ENCODE measurements around the gene AGAP3. TPM values are rescaled to one million over a fixed set of nuclear protein-coding genes. Genes with fewer than 3 reads are reported as not detected.

The AGAP3 gene
- total RNA-seq, 1 donor from 2014 or later, result 58.0 TPM

DNA sequence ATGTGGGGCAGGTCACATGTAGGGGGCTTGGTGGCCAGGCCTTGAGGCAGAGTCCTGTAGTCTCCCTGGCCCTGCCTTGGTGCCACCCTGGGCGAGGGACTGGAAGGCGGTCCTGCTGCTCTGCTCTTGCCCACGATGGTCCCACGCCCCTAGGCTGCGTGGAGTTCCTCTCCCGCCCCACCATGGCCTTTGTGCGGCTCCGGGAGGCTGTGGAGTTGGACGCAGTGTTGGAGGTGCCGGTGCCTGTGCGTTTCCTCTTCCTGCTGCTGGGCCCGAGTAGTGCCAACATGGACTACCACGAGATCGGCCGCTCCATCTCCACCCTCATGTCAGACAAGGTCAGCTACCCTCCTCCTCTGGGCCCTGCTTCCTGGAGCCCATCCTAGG, 15.7 kb upstream of the AGAP3 start:
- H3K27me3 Mint-ChIP-seq (ENCODE audit: insufficient read depth), result no peaks in the 10 kb centered on the region
- no peak for DNase-seq (ENCODE audit: low spot score)
- H3K36me3 Mint-ChIP-seq (ENCODE audit: low read depth), result peaks cover 15% of the 10 kb centered on the region
- H3K4me3 Mint-ChIP-seq, result no peak overlapping the region
- H3K27ac Mint-ChIP-seq, result peak overlapping the region; percentile 18
- intact Hi-C loops (cut with micrococcal nuclease), result no loop called here
- no peaks in the 10 kb centered on the region for H3K9me3 Mint-ChIP-seq
- H3K4me1 Mint-ChIP-seq (ENCODE audit: low read depth), result no peaks in the 10 kb centered on the region

GRCh38 chr7:151071032-151071866, 15.0 kb upstream of the AGAP3 start:
- intact Hi-C loops (cut with micrococcal nuclease), result no loop called here
- H3K27me3 Mint-ChIP-seq (ENCODE audit: insufficient read depth), result no peaks in the 10 kb centered on the region
- no peak for DNase-seq (ENCODE audit: low spot score)
- H3K4me3 Mint-ChIP-seq, result no peak overlapping the region
- peaks cover 21% of the 10 kb centered on the region for H3K36me3 Mint-ChIP-seq (ENCODE audit: low read depth)
- H3K9me3 Mint-ChIP-seq, result no peaks in the 10 kb centered on the region
- H3K27ac Mint-ChIP-seq, result no peak overlapping the region
- H3K4me1 Mint-ChIP-seq (ENCODE audit: low read depth), result no peaks in the 10 kb centered on the region

DNA sequence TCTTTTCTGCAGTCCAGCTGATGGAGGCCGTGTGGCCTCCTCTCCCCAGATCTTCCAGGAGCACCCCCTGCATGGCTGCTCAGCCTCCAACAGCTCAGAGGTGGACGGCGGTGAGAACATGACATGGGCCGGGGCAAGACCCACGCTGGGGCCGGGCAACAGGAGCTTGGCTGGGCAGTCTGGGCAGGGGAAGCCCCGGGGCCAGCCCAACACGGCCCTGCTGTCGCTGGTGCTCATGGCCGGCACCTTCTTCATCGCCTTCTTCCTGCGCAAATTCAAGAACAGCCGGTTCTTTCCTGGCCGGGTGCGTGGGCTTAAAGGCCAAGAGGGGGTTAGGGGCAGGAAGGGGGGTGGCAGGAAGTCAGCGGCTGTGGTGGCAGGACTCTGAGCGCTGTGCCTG, 12.3 kb upstream of the AGAP3 start:
- no peak overlapping the region for H3K27ac Mint-ChIP-seq
- no peaks in the 10 kb centered on the region for H3K27me3 Mint-ChIP-seq (ENCODE audit: insufficient read depth)
- intact Hi-C loops (cut with micrococcal nuclease), result no loop called here
- H3K9me3 Mint-ChIP-seq, result no peaks in the 10 kb centered on the region
- DNase-seq (ENCODE audit: low spot score), result no peak
- peaks cover 28% of the 10 kb centered on the region for H3K36me3 Mint-ChIP-seq (ENCODE audit: low read depth)
- peaks cover 9% of the 10 kb centered on the region for H3K4me1 Mint-ChIP-seq (ENCODE audit: low read depth)
- H3K4me3 Mint-ChIP-seq, result no peak overlapping the region

- no peak overlapping the region for H3K4me3 Mint-ChIP-seq
- H3K36me3 Mint-ChIP-seq (ENCODE audit: low read depth), result peaks cover 30% of the 10 kb centered on the region
- H3K4me1 Mint-ChIP-seq (ENCODE audit: low read depth), result peaks cover 13% of the 10 kb centered on the region
- no peak overlapping the region for H3K27ac Mint-ChIP-seq
- H3K9me3 Mint-ChIP-seq, result no peaks in the 10 kb centered on the region
- DNase-seq (ENCODE audit: low spot score), result no peak
- H3K27me3 Mint-ChIP-seq (ENCODE audit: insufficient read depth), result no peaks in the 10 kb centered on the region
- intact Hi-C loops (cut with micrococcal nuclease), result no loop called here
Observed at GRCh38 chr7:151074817-151075661, 11.2 kb upstream of the AGAP3 start.

- intact Hi-C loops (cut with micrococcal nuclease), result no loop called here
- Mint-ChIP-seq H3K27ac (no peak overlapping the region), H3K4me3 (no peak overlapping the region), H3K9me3 (no peaks in the 10 kb centered on the region), H3K4me1 (ENCODE audit: low read depth) (peaks cover 13% of the 10 kb centered on the region), H3K27me3 (ENCODE audit: insufficient read depth) (no peaks in the 10 kb centered on the region), H3K36me3 (ENCODE audit: low read depth) (peaks cover 30% of the 10 kb centered on the region)
- no peak for DNase-seq (ENCODE audit: low spot score)
Observed at GRCh38 chr7:151075662-151075971, 10.7 kb upstream of the AGAP3 start.

DNA sequence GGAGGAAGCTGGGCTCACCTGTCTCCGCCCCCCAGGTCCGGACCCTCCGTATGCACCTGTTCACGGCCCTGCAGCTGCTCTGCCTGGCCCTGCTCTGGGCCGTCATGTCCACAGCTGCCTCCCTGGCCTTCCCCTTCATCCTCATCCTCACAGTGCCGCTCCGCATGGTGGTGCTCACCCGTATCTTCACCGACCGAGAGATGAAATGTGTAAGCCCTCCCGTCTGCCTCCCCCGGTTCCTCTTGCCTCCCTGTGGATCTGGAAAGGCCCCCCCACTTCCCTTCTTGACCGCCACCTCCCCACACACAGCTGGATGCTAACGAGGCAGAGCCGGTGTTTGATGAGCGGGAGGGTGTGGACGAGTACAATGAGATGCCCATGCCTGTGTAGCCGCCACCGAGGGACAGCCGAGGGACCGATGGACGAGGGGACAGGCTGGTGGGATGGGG, 10.3 kb upstream of the AGAP3 start:
- peaks cover 30% of the 10 kb centered on the region for H3K36me3 Mint-ChIP-seq (ENCODE audit: low read depth)
- H3K9me3 Mint-ChIP-seq, result no peaks in the 10 kb centered on the region
- H3K4me1 Mint-ChIP-seq (ENCODE audit: low read depth), result peaks cover 13% of the 10 kb centered on the region
- no peak overlapping the region for H3K27ac Mint-ChIP-seq
- no peak overlapping the region for H3K4me3 Mint-ChIP-seq
- intact Hi-C loops (cut with micrococcal nuclease), result no loop called here
- DNase-seq (ENCODE audit: low spot score), result no peak
- H3K27me3 Mint-ChIP-seq (ENCODE audit: insufficient read depth), result no peaks in the 10 kb centered on the region

DNA sequence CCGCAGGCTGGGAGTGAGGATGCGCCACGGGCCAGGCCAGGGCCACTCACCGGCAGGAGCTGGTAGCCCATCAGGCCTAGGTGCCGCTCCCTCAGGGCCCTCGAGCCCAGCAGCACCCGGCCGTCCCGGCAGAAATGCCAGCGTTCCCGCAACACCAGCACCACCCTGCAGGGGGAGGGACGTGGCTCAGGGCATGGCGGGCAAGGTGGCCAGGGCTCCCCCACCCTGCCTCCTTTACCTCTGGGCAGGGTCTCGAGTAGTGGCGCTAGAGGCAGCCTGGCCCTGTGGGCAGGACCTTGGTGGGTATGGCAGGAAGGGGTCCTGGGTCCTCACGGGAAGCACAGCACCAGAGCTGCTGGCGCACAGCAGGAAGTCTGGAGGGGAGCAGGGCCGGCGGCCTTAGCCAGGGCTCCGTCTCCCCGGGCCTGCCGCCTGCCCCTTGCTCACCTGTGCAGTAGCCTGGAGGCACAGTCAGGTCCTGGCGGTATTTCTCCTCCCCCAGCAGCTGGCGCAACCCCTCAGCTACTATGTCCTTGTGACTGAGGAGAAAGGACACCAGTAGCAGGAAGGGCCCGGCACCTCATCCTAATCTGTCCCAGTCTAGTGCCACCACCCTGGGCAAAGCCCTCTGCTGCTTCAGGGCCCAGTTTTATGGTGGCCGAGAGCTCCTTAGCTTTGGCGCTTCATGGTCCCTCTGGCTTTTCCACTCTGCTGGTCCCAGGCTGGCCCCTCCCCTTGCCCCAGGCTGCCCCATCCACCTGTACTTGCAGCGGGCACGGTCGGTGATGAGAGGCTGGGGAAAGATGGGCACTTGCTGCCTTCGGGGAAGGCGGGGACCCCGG, 9.2 kb upstream of the AGAP3 start:
- no peak for DNase-seq (ENCODE audit: low spot score)
- no peak overlapping the region for H3K27ac Mint-ChIP-seq
- intact Hi-C loops (cut with micrococcal nuclease), result no loop called here
- peaks cover 27% of the 10 kb centered on the region for H3K36me3 Mint-ChIP-seq (ENCODE audit: low read depth)
- H3K4me1 Mint-ChIP-seq (ENCODE audit: low read depth), result peaks cover 16% of the 10 kb centered on the region
- no peaks in the 10 kb centered on the region for H3K27me3 Mint-ChIP-seq (ENCODE audit: insufficient read depth)
- no peak overlapping the region for H3K4me3 Mint-ChIP-seq
- no peaks in the 10 kb centered on the region for H3K9me3 Mint-ChIP-seq

GRCh38 chr7:151077705-151078232, 8.5 kb upstream of the AGAP3 start:
- peaks cover 27% of the 10 kb centered on the region for H3K36me3 Mint-ChIP-seq (ENCODE audit: low read depth)
- peak overlapping the region; percentile 79 for H3K27ac Mint-ChIP-seq
- peaks cover 23% of the 10 kb centered on the region for H3K4me1 Mint-ChIP-seq (ENCODE audit: low read depth)
- no peaks in the 10 kb centered on the region for H3K9me3 Mint-ChIP-seq
- no peaks in the 10 kb centered on the region for H3K27me3 Mint-ChIP-seq (ENCODE audit: insufficient read depth)
- no peak for DNase-seq (ENCODE audit: low spot score)
- peak overlapping the region; percentile 81 for H3K4me3 Mint-ChIP-seq
- intact Hi-C loops (cut with micrococcal nuclease), result no loop called here

GRCh38 chr7:151078233-151079040, 7.8 kb upstream of the AGAP3 start:
- peaks cover 26% of the 10 kb centered on the region for H3K4me1 Mint-ChIP-seq (ENCODE audit: low read depth)
- intact Hi-C loops (cut with micrococcal nuclease), result no loop called here
- no peak for DNase-seq (ENCODE audit: low spot score)
- H3K27ac Mint-ChIP-seq, result peak overlapping the region; percentile 79
- no peaks in the 10 kb centered on the region for H3K27me3 Mint-ChIP-seq (ENCODE audit: insufficient read depth)
- H3K9me3 Mint-ChIP-seq, result no peaks in the 10 kb centered on the region
- H3K4me3 Mint-ChIP-seq, result peak overlapping the region; percentile 92
- peaks cover 28% of the 10 kb centered on the region for H3K36me3 Mint-ChIP-seq (ENCODE audit: low read depth)

- H3K9me3 Mint-ChIP-seq, result no peaks in the 10 kb centered on the region
- DNase-seq (ENCODE audit: low spot score), result no peak
- intact Hi-C loops (cut with micrococcal nuclease), result no loop called here
- H3K4me1 Mint-ChIP-seq (ENCODE audit: low read depth), result peaks cover 32% of the 10 kb centered on the region
- H3K36me3 Mint-ChIP-seq (ENCODE audit: low read depth), result peaks cover 27% of the 10 kb centered on the region
- H3K27ac Mint-ChIP-seq, result peak overlapping the region; percentile 88
- H3K27me3 Mint-ChIP-seq (ENCODE audit: insufficient read depth), result peaks cover under 1% of the 10 kb centered on the region
- H3K4me3 Mint-ChIP-seq, result peak overlapping the region; percentile 92
Observed at GRCh38 chr7:151079199-151079910, 6.9 kb upstream of the AGAP3 start.

DNA sequence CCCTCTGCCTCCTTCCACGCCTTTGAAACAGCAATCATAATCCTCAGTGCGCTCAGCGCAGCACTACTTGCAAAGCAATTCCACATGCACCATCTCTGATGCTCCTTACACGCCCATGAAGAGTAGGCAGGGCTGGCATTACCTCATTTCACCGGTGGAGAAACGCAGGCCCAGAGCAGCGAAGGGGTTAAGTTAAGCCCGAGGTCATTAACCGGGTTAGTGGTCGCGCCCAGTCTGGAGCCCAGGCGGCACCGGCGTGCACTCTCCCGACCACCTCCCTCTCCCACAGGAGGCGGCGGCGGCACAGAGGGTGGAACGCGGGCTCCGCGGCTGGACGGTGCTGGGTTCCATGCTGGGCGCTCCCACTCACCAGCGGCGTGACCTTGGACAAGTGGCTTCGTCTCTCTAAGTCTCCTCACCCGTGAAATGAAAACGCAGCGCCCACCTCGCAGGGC, 6.2 kb upstream of the AGAP3 start:
- intact Hi-C loops (cut with micrococcal nuclease), result loop anchor here (1.0 to 10.0 kb wide), 8 partner anchors 22 to 1455 kb away; partner anchors contain the start of genes ABCB8, ACTR3C, LRRC61 and NUB1
- Mint-ChIP-seq H3K4me3 (peak overlapping the region; percentile 92), H3K27ac (peak overlapping the region; percentile 88), H3K36me3 (ENCODE audit: low read depth) (peaks cover 23% of the 10 kb centered on the region), H3K27me3 (ENCODE audit: insufficient read depth) (peaks cover 6% of the 10 kb centered on the region), H3K9me3 (no peaks in the 10 kb centered on the region), H3K4me1 (ENCODE audit: low read depth) (peaks cover 36% of the 10 kb centered on the region)
- DNase-seq (ENCODE audit: low spot score), result no peak
